GM12801 (cell line): ENCODE results near the gene CCL25.

Experiments
- TF ChIP-seq, protein P1 (sequence below): IDR thresholded peaks from one replicate; pipeline ENCODE4 v1.5.1; 2011; ENCODE audit warnings: control low read depth; ENCODE audit not compliant: insufficient read length; ENCODE audit errors: extremely low read depth

Gene CCL25

GRCh38 chr19:8069096-8069973 is 16.8 kb downstream of the CCL25 start:
- TF ChIP-seq, protein P1, sequence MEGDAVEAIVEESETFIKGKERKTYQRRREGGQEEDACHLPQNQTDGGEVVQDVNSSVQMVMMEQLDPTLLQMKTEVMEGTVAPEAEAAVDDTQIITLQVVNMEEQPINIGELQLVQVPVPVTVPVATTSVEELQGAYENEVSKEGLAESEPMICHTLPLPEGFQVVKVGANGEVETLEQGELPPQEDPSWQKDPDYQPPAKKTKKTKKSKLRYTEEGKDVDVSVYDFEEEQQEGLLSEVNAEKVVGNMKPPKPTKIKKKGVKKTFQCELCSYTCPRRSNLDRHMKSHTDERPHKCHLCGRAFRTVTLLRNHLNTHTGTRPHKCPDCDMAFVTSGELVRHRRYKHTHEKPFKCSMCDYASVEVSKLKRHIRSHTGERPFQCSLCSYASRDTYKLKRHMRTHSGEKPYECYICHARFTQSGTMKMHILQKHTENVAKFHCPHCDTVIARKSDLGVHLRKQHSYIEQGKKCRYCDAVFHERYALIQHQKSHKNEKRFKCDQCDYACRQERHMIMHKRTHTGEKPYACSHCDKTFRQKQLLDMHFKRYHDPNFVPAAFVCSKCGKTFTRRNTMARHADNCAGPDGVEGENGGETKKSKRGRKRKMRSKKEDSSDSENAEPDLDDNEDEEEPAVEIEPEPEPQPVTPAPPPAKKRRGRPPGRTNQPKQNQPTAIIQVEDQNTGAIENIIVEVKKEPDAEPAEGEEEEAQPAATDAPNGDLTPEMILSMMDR: no peak

GRCh38 chr19:8071912-8072311 is 19.4 kb downstream of the CCL25 start:
- TF ChIP-seq, protein P1: no peak

- TF ChIP-seq, protein P1: no peak
Measured at GRCh38 chr19:8074501-8074900, 21.9 kb downstream of the CCL25 start.

- TF ChIP-seq, protein P1: no peak
Measured at GRCh38 chr19:8075158-8076074, 22.9 kb downstream of the CCL25 start.

- TF ChIP-seq, protein P1: no peak
Measured at GRCh38 chr19:8079988-8080387, 27.4 kb downstream of the CCL25 start.

- TF ChIP-seq, protein P1: no peak
Measured at GRCh38 chr19:8080832-8081231, 28.3 kb downstream of the CCL25 start.
